NCI-H1417 treated with DMSO at 0.1 percent for 48 hours (cell line): Measurements from ENCODE around the gene SLC35F3.

ENCODE experiments used
- DNase-seq: peaks from one replicate; lab custom pipeline; 2025; lab: John Stamatoyannopoulos, UW

SLC35F3 gene

DNA sequence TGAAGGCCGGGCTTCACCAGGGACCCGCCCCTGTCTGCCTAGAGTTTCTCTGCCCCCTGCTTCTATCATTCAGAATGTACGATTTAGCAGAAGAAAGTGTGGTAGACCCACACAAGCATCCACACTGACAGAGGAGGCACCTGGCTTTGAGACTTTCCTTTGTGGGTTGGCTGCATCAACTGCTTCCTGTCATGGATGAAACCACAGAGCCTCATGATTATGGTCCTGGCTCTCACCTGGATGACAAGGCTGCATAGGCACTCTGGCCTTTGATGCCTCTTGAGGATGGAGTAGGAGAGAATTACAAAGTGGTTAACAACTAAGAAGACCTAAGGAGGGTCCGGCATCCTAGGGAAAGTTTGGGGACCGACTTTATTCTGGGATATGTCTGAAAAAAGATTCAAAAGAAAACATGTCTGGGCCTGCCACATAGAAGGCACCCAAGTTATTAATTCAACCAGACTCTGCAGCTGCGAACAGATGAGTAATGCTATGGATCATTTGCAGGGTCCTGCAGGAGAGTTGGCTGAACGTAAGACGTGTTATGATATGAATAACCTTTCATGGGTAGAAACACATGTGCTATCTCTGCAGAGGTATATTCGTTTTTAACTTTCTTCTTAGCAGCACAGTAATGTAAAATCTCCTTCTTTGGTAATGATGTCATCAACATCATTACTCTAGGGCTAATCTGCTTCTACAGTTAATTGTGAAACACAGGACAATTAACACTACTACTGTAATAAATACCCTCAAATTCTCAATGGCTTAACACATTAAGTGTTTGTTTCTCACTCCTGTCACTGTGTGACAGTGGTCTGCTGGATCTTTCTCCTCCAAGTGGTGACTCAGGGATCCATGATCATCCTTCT, 136.2 kb downstream of the SLC35F3 start:
- DNase-seq, result no peak

DNA sequence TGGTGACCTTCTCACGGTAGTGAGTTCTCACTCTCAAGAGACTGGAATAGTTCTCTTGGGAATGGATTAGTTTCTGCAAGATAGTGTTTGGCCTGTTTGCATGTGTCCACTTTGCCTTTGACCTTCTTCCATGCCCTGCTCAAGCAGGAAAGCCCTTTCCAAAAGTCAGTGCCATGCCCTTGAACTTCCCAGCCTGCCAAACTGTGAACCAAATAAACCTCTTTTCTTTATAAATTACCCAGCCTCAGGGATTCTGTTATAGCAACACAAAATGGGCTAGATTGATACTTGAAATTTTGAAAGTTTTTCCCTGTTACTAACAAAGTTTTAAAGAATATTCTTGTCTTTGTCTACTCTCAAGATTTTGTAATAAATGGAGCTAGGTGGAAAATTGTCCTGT, 139.6 kb downstream of the SLC35F3 start:
- DNase-seq, result no peak

DNA sequence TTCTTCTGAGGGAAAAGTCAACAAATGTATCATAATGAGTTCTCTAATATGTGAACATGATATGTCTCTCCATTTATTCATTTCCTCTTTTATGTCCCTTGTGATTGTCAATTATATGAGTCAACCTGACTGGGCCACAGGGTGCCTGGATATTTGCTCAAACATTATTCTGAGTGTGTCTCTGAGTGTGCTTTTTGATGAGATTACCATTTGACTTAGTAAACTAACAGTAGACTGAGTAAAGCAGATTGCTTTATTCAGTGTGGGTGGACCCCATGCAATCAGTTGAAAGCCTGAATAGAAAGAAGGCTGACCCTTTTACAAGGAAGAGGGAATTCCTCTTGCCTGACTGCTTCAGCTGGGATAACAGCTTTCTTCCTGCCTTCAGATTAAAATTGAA, 142.6 kb downstream of the SLC35F3 start:
- DNase-seq, result peak; percentile 36

DNA sequence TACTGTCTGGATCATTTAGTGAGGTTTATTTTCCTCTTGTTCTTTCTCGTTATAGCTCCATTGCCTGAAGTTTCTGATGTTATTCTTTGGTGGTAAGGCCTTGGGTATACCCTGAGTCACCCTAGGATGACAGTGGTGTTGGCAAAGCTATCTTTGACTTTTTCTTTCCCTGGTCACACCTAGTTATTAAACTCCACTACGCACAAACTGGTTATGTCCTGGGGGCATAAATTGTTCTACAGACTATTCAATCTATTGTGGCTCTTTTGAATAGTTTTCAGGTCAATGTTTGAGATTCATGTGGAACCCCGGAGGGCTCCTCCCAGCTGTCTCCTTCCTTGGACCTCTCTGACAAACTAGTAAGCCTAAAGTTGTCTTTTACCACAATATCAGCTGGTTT, 157.7 kb downstream of the SLC35F3 start:
- DNase-seq, result no peak

DNA sequence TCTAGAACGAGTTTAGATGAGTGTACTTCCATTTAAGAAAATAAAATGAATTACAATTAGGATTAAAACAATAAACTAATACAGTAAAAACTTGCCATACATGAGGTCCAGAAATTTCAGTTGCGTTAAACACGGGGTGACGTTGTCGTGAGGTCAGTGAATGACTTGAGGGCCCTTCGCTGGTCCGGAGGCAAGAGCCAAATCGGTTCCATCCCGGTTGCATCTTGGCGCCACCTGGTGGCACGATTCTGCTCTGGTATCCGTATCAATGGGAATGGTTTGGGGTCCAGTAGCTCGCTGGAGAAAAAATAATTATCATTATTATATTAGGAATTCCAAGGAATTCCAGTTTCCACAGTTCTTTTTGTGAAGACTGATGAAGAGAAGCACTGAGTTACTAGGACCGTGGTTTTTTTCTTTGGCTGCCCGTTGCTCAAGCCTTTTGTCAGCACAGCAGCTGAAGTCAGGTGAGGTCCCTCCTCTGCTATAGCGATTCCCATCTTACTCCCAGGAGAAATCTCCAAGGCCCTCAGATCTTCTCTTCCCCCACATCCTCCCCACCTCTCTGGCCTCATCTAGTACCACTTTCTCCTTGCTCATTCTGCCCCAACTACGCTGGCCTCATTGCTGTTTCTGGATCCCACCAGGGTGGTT, 161.4 kb downstream of the SLC35F3 start:
- peak; percentile 6 for DNase-seq

DNA sequence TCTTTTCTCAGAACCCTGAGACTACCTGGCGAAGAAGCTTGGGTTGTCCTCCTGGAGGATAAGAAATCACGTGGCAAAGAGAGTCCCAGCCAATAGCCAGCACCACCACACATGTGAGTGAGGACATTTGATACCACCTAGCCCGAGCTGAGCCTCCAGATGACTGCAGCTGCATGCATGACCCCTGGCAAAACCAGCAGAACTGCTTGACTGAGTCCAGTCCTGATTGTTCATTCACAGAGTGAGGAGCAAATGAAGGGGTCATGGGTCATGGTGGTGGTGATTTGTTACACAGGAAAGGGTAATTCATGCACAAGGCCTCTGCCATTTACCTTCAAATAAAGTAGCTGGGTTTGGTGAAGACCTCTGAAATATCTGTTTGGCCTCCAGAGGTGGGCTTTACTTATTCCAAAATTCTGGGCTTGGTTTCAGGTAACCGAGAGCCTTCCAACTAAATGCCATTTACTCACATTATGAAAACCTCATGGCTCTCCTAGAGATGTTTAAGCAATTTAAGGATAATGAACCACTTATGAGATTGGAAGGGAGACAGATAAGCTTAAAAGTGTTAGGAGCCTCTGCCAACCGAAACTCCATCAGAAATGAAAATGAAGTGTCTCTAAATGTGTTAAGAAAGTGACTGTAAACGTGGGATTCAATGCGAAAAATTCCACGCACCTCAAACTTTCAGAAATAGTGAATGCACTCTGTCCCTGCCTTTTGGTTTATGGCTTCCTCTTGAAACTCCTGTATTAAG, 163.3 kb downstream of the SLC35F3 start:
- DNase-seq, result no peak

DNA sequence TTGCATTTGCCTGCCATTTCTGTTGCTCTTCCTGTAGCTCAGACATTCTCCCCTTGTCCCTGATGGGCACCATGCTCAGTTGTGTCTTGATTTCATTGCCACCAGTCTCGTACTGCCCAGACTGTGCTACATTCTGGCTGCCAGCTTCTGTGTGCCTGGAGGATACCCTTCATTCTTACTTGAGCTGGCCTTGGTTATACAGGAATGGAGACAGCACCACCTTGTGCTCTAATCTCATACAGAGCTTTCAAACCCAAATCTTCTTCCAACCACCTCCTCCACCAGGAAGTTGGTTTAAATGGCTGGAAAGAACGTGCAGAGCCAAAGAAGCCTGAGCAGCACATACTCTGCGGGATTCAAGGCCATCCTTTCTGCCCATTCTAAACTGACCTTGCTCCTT, 165.3 kb downstream of the SLC35F3 start:
- no peak for DNase-seq

DNA sequence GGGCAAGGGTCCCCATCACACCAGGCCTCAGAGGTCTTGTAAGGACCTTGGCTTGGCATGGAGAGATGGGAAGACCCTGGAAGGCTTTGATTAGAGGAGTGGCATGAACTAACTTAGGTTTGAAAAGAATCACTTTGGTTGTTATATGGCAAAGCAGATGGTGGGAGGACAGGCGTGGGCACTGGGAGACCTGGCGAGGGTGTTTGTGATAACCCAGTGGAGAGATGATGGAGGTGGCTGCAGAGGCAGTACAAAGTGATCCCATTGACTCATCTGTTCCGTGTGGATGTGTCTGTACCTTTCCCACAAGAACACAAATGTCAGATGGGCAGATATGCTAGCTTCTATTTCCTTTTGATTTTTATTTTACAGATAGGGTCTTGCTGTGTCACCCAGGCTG, 168.3 kb downstream of the SLC35F3 start:
- no peak for DNase-seq

DNA sequence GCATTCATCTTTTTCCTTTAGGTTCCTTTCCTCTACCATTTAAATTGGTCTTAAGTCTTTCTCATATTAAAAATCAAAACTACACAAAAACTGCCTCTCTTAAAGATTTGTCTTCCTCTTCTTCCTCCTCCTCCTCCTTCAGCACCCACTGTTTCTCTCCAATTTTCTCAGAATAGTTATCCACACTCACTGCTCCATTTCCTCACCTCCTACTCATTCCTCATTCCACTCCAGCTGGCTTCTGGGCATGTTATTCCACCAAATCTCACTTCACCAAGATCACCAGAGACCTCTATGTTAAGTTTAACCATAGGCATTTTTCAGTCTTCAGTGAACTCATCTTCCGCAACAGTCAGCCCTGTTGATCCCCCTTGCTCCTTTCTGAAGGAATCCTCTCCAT, 173.7 kb downstream of the SLC35F3 start:
- DNase-seq, result no peak

DNA sequence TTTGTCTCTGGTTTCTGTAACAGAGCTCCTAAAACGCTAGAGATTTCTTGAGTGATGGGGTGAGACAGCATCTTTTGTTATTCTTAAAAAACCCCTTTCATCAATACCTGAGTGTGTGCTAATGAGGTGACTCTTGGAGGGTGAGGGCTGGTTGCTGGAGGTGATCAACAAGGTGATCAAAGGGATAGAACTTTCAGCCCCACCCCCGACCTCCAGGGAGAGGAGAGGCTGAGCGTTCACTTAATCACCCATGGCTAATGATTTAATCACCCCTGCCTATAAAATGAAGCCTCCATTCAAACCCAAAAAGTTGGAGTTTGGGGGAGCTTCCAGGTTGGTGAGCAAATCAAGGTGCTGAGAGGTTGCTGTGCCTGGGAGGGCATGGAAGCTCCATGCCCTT, 175.4 kb downstream of the SLC35F3 start:
- DNase-seq, result no peak

DNA sequence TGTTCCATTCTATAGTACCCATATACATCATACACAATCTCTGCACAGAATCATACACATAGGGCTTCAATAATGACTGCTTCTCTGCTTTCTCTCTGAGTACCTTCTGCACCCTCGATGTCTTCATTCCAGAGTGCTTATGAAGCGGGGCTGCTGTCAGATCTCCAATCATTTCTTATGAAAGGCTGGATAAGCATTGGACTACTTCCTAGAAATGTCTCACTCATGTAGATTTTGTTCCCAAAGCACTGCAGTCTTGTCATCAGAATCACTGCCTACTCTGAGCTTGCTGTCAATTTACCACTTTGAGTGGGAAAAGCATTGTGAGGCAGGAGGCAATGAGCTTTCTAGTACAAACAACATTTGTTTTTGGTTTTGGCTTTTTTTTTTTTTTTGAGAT, 179.0 kb downstream of the SLC35F3 start:
- no peak for DNase-seq

DNA sequence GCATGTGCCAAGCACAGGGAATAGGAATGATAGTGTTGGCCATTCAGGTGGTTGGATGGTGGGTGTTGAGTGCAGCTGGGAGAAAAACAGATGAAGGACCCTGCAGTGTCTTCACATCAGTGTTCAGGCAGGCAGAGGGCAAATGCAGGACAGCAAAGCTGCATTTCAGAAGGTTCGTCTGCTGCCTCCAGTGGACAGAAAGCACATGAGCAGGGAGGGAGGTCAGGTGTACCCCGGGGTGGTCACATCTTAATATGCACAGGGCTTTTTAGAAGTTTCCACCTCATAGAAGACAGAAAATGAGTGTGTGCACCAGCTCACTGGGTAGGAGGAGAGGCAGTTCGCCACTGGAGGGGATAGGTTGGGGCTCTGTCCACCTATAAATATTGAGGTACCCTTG, 184.9 kb downstream of the SLC35F3 start:
- no peak for DNase-seq

DNA sequence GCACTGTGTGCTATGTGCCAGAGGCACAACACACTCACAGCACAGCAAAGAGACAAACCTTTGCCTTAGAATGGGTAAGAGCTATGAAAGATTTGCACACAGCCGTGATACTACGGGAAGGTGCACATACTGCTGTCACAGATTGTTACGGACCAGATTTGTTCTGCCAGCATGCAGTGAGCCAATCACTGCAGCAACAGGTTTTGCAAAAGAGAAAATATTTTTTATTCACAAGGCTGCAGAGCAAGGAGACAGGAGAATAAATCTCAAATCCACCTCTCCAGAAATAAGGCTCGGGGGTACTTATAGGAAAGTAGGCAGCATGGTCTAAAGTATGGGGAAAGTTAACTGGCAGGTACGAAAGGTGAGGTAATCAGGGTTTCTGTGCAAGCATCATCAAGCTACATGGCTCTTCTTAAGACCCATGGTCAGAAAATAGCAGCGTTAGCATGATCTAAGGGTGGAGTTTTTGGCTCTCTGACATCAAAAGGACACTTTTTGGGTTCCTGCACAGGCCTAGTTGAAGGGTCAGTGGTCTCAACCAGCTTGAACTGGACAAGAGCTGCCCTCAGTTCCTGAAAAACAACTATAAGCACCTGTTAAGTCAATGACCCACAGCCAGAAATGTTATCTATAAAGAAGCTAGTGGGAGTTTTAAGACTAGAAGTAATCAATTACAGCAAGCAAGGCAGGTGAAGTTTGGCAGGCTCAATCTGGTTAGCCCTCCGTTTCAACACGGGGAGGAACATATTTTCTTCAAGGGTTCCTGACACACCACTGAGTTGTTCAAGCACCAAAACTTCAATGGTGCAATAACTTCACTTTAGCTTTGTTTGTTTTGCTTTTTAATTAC, 186.0 kb downstream of the SLC35F3 start:
- no peak for DNase-seq

DNA sequence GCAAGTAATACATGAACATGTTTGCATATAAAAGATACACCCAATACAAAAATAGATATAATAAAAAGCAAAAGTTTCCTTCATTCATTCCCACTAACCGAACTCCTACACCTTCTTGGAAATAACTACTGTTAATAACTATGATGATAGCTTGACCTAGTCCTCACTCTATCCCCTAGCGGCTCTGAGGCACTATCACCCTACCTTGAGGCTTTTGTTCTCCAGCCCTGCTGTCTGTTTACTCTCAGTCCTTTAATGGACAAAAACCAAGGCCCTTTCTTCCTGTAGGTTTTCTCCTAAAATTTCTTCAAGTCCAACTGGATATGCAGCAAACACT, 186.6 kb downstream of the SLC35F3 start:
- DNase-seq, result no peak

DNA sequence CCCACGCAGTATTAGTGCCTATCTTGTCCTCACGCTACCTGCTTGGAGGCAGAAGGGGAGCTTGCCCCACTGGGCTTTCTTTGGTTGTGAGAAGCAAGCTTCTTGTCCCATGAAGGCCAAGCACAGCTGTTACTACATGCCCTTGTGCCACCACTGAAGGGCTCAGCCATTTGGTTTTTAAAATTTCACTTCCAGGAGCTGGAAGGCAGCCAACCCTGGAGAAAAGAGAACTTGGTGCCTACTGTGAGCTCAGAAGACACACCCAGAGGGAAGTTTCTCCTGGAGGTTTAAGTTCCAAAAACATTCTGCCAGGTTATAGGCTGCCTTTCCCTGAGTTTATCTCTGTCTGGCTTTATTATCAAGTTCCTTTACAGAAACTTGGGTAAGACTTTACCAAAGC, 187.4 kb downstream of the SLC35F3 start:
- DNase-seq, result no peak

DNA sequence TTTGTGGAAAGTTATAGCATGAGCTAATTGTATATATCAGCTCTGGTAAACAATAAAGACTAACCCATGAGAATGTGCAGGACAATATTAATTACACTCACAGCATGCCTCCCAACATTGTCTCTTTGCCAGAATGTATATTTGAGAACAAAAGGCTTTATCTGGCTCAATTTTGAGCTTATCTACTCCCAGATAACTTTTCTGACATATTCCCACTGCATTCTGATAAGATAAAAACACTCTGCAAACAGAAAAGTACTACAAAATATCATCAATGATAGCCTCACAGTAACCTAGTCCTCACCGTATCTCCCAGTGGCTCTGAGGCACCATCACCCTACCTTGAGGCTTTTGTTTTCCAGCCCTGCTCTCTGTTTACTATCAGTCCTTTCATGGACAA, 188.6 kb downstream of the SLC35F3 start:
- no peak for DNase-seq

DNA sequence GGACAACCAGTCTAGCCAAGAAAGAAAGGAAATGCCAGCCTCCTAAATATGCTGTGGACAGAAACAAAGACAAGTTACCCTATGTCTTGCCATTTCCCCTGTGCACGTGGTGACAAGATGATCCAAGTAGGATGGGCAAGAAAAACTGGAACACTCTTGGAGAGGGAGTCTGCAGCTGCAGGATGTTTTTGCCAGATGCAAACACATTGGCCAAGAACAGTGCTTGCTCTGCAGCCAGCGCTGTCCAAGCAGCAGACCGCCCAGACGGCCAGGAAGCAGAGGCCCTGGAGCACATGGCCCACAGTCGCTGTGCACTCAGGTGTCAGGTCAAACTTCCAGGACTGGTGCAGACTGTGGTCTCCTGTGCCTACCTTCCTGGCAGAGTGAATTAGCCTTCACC, 189.3 kb downstream of the SLC35F3 start:
- DNase-seq, result no peak

DNA sequence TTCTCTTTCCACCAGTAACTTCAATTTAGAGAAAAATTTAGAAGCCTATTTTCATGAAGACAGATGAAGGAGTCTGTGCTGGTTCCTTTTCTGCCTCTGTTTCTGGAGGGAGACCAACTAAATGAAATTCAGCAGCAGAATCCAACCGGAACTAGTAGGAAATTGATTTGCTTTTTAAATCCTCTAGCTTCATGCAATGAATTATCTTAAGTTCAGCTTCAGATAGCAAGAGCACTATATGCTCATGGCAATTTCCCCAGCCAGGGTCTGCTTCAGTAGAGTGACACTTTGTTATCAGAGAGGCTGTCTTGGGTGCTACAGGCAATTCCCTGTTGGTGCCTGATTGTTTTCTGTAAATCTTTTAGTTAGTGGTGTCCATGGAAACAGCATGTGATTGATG, 189.7 kb downstream of the SLC35F3 start:
- DNase-seq, result no peak

DNA sequence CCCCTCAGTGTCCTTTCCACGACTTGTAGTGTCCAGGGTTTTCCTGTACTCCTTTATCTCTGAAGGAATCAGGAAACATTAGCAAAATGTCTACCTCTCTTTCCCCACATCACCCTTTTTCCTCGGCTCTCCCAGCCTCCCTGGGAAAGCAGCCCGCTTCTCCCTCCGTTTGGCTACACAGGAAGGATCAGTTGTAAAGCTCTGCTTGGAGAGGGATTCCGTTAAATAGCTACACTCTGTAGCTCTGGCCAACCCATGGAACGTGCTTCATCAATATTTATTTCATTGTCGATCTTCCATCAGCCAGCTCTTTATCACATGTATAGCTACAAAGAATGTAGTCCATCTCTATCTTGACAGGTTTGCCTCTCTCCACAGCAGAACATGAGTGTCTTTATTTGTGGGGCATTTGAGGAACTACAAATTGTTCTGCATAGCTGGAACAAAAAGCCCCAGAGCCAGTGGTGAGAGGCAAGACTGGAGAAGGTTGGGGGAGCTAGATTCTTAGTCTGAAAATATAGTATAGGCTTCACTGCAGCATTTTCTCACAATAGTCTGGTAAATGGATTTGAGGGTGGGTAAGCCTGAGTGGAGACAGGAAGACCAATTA, 191.8 kb downstream of the SLC35F3 start:
- DNase-seq, result no peak

DNA sequence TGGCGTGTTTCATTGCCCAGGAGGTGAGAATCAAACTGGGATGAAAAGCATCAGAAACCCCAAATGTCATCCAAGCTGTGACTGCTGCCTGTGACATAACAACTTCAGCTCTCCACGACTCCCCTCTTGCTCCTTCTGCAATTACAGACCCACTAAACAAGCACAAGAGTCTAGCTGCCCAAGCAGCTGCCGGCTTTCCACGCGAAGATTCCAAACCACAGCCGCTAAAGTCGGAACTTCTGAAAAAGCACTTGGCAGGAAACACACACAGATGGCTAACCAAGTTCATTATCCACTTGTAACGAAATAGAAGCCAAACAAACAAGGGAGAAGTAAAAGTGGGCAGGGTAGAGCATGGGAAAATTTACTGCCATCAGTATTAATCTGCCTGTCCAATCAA, 198.1 kb downstream of the SLC35F3 start:
- DNase-seq, result no peak

DNA sequence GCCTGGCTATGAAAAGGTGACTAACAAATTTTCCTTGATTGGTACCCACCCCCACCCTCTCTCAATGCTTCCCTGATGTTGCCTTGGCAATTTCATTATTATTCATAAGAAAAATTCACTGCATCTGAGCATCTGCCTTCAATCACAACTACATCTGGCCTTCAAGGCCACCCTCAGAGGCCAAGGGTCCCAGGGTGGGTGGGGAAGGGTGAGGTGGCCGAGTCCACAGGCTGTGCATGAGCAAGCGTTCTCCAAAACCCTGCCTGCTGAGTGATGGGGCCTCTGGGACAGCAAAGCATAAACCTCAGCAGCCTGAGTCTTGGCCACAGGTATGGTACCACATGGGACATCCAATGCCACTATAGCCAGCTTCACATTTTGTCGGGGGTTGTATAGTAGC, 198.7 kb downstream of the SLC35F3 start:
- no peak for DNase-seq

DNA sequence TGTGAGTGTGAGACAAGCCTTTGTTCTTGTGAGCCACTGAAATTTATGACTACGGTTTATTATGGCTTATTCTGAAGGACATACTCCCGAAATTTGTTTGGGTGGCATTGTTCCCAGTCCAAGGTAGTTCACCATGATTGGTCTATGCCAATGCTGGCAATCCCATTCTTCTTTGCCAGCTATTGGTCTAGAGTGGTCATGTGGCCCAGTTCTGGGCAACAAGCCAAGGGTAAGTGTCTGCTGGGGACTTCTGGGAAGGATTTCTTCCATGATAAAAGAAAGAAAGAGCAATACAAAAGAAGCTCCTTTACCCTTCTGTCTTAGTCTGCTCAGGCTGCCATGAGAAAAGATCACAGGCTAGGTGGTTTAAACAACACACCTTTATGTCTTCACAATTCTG, 201.6 kb downstream of the SLC35F3 start:
- no peak for DNase-seq
